ENCODE measurements around the gene CLPTM1L. TPM values are rescaled to one million over a fixed set of nuclear protein-coding genes. Genes with fewer than 3 reads are reported as not detected.

Gene CLPTM1L
- total and polyA plus RNA-seq, 2 donors (not counting 1 experiment from before 2014, with no cell fraction given): 78.4 to 99.9 TPM

DNA sequence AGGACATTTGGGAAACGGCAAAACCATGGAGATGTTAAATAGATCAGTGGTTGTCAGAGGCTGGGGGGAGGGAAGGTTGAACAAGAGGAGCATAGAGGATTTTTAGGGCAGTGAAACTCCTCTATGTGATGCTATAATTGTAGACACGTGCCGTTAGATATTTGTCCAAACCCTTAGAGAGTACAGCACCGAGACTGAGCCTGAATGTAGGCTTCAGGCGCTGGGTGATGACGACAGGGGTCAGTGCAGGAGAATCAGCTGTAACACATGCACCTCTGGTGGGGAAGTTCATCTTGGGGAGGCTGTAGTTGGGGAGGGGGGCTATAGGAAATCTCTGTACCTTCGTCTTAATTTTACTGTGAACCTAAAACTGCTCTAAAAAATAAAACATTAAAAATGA is 22.2 kb upstream of the CLPTM1L start:
- peaks cover 11% of the 10 kb centered on the region for H3K27me3 Mint-ChIP-seq
- ChIA-PET POLR2A (interaction anchor here (0.7 to 0.9 kb wide), 2 partner anchors 12 to 13 kb away, joined by 3 to 4 read pairs; no protein-coding TSS in a partner anchor), CTCF (interaction anchor here (1.5 to 1.6 kb wide), 2 partner anchors 13 to 19 kb away, joined by 3 to 12 read pairs; no protein-coding TSS in a partner anchor)
- peaks cover 0 to 14% (median 5%) of the 10 kb centered on the region in 4 experiments for H3K27me3 ChIP-seq (replicated peaks in 1 of 4; ENCODE audit: control extremely low read depth in 1 of 4, control insufficient read depth in 3 of 4, insufficient read depth in 4 of 4, low read length in 3 of 4)
- intact Hi-C loops (cut with micrococcal nuclease): no loop called here
- H3K9me3 ChIP-seq (ENCODE audit: control extremely low read depth in 1 of 3, control insufficient read depth in 2 of 3, insufficient read depth in 1 of 3, low read length in 2 of 3): peaks cover 0 to 2% (median 0%) of the 10 kb centered on the region in 3 donors
- H3K79me2 ChIP-seq (ENCODE audit: control insufficient read depth, insufficient read depth, low read length): no peaks in the 10 kb centered on the region
- DNase-seq: peak; percentile 46
- H4K20me1 ChIP-seq (ENCODE audit: control insufficient read depth, insufficient read depth, low read length, poor library complexity, severe bottlenecking): no peaks in the 10 kb centered on the region
- H3K4me1 Mint-ChIP-seq: peaks cover 48% of the 10 kb centered on the region
- H3K9me3 Mint-ChIP-seq (ENCODE audit: insufficient read depth): no peaks in the 10 kb centered on the region
- H3K4me3 ChIP-seq (ENCODE audit: control extremely low read depth in 1 of 5, extremely low read depth in 1 of 5, insufficient read depth in 1 of 5, low read depth in 2 of 5, low read length in 4 of 5): peak overlapping the region in 1 of 5 experiments; percentile 22
- no peak overlapping the region for H2AFZ ChIP-seq (ENCODE audit: insufficient read depth, low read depth, low read length, poor library complexity, severe bottlenecking)
- peaks cover 42 to 48% of the 10 kb centered on the region in 2 donors for H3K4me1 ChIP-seq (ENCODE audit: control insufficient read depth in 2 of 2, insufficient read depth in 2 of 2, low read length in 2 of 2)
- peak overlapping the region; percentile 63 for H3K4me2 ChIP-seq (replicated peaks; ENCODE audit: low read depth, low read length, poor library complexity, severe bottlenecking)
- WGBS (ENCODE audit: insufficient coverage): 23% methylated on average over 6 of the region's 7 CpGs
- no peak for ATAC-seq (ENCODE audit: low read depth)
- no peaks in the 10 kb centered on the region for H3K36me3 ChIP-seq (replicated peaks in 1 of 2; ENCODE audit: control extremely low read depth in 1 of 2, control insufficient read depth in 1 of 2, extremely low read depth in 1 of 2, insufficient read depth in 2 of 2, low read length in 1 of 2)
- H3K4me3 Mint-ChIP-seq: peak overlapping the region; percentile 75
- TF ChIP-seq, protein P1, sequence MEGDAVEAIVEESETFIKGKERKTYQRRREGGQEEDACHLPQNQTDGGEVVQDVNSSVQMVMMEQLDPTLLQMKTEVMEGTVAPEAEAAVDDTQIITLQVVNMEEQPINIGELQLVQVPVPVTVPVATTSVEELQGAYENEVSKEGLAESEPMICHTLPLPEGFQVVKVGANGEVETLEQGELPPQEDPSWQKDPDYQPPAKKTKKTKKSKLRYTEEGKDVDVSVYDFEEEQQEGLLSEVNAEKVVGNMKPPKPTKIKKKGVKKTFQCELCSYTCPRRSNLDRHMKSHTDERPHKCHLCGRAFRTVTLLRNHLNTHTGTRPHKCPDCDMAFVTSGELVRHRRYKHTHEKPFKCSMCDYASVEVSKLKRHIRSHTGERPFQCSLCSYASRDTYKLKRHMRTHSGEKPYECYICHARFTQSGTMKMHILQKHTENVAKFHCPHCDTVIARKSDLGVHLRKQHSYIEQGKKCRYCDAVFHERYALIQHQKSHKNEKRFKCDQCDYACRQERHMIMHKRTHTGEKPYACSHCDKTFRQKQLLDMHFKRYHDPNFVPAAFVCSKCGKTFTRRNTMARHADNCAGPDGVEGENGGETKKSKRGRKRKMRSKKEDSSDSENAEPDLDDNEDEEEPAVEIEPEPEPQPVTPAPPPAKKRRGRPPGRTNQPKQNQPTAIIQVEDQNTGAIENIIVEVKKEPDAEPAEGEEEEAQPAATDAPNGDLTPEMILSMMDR (IDR thresholded peaks at IDR 0.05): no peak
- no peak for TF ChIP-seq EZH2 (IDR thresholded peaks at IDR 0.05; ENCODE audit: borderline replicate concordance, insufficient read depth, low read depth, low read length, poor library complexity, severe bottlenecking)
- H3K27ac ChIP-seq (ENCODE audit: low read length in 2 of 2): no peak overlapping the region
- peak overlapping the region; percentile 80 for H3K27ac Mint-ChIP-seq
- peak overlapping the region; percentile 16 for H3K9ac ChIP-seq (ENCODE audit: low read length)

DNA sequence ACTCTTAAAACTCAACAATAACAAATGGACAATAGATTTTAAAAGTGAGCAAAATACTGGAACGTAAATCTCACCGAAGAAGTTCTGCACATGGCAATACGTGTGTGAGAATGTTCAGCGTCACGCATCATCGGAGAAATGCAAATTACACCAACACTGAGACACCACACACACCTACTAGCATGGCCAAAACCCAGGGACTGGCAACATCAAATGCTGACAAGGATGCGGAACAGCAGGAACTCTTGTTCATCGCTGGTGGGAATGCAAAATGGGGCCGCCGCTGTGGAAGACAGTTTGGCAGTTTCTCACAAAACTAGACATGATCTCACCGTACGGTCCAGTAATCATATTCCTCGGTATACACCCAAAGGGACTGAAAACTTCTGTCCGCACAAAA is 21.6 kb upstream of the CLPTM1L start:
- H3K4me1 Mint-ChIP-seq: peaks cover 42% of the 10 kb centered on the region
- Histone ChIP-seq H3K79me2 (ENCODE audit: control insufficient read depth, insufficient read depth, low read length) (no peaks in the 10 kb centered on the region), H3K9ac (ENCODE audit: low read length) (peak overlapping the region; percentile 16)

More for the DNA sequence above, 21.6 kb upstream of the CLPTM1L start:
- H2AFZ ChIP-seq (ENCODE audit: insufficient read depth, low read depth, low read length, poor library complexity, severe bottlenecking): no peak overlapping the region
- ChIA-PET POLR2A (interaction anchor here (0.9 kb wide), 1 partner anchor 14 kb away, joined by 3 read pairs; no protein-coding TSS in a partner anchor), CTCF (interaction anchor here (1.5 to 1.6 kb wide), 2 partner anchors 14 to 20 kb away, joined by 3 to 12 read pairs; no protein-coding TSS in a partner anchor)
- H3K36me3 ChIP-seq (replicated peaks in 1 of 2; ENCODE audit: control extremely low read depth in 1 of 2, control insufficient read depth in 1 of 2, extremely low read depth in 1 of 2, insufficient read depth in 2 of 2, low read length in 1 of 2): no peaks in the 10 kb centered on the region
- no peaks in the 10 kb centered on the region for H4K20me1 ChIP-seq (ENCODE audit: control insufficient read depth, insufficient read depth, low read length, poor library complexity, severe bottlenecking)
- H3K27ac Mint-ChIP-seq: peak overlapping the region; percentile 80
- no peak overlapping the region for H3K27ac ChIP-seq (ENCODE audit: low read length in 2 of 2)
- peak overlapping the region; percentile 63 for H3K4me2 ChIP-seq (replicated peaks; ENCODE audit: low read depth, low read length, poor library complexity, severe bottlenecking)
- intact Hi-C loops (cut with micrococcal nuclease): loop anchor here (1.0 kb wide), 2 partner anchors 19 to 21 kb away; partner anchors contain the start of gene CLPTM1L
- peaks cover 35 to 41% of the 10 kb centered on the region in 2 donors for H3K4me1 ChIP-seq (ENCODE audit: control insufficient read depth in 2 of 2, insufficient read depth in 2 of 2, low read length in 2 of 2)
- H3K4me3 ChIP-seq (ENCODE audit: control extremely low read depth in 1 of 5, extremely low read depth in 1 of 5, insufficient read depth in 1 of 5, low read depth in 2 of 5, low read length in 4 of 5): peak overlapping the region in 1 of 5 experiments; percentile 22
- peaks cover 0 to 16% (median 5%) of the 10 kb centered on the region in 4 experiments for H3K27me3 ChIP-seq (replicated peaks in 1 of 4; ENCODE audit: control extremely low read depth in 1 of 4, control insufficient read depth in 3 of 4, insufficient read depth in 4 of 4, low read length in 3 of 4)
- TF ChIP-seq EZH2 (IDR thresholded peaks at IDR 0.05; ENCODE audit: borderline replicate concordance, insufficient read depth, low read depth, low read length, poor library complexity, severe bottlenecking): no peak
- TF ChIP-seq, protein P1 (IDR thresholded peaks at IDR 0.05): no peak
- peak overlapping the region; percentile 75 for H3K4me3 Mint-ChIP-seq
- H3K9me3 Mint-ChIP-seq (ENCODE audit: insufficient read depth): no peaks in the 10 kb centered on the region
- H3K27me3 Mint-ChIP-seq: peaks cover 11% of the 10 kb centered on the region
- peaks cover 0 to 2% (median 0%) of the 10 kb centered on the region in 3 donors for H3K9me3 ChIP-seq (ENCODE audit: control extremely low read depth in 1 of 3, control insufficient read depth in 2 of 3, insufficient read depth in 1 of 3, low read length in 2 of 3)
- DNase-seq (peak; percentile 77), ATAC-seq (ENCODE audit: low read depth) (peak; percentile 85)
- WGBS (ENCODE audit: insufficient coverage): 25% methylated on average over 3 of the region's 14 CpGs
